ENCODE results near the gene STIL.

The STIL gene

GRCh38 chr1:47241114-47242113, 72.5 kb downstream of the STIL start:
- H3K4me1 ChIP-seq = peaks cover 6% of the 10 kb centered on the region; the same call in 1 of the 2 replicates
- H3K9me3 ChIP-seq = no peaks in the 10 kb centered on the region
- no peaks in the 10 kb centered on the region for H4K20me1 ChIP-seq
- no peak for TF ChIP-seq Cebpa-rat (IDR thresholded peaks at IDR 0.05)
- H3K9ac ChIP-seq = no peak overlapping the region
- H3K4me2 ChIP-seq = no peak overlapping the region
- no peaks in the 10 kb centered on the region for H3K36me3 ChIP-seq
- no peaks in the 10 kb centered on the region for H3K27me3 ChIP-seq
- no peak overlapping the region for H3K27ac ChIP-seq
- no peak overlapping the region for H3K4me3 ChIP-seq

- no peaks in the 10 kb centered on the region for H3K36me3 ChIP-seq
- H3K27ac ChIP-seq = no peak overlapping the region
- H3K9ac ChIP-seq = no peak overlapping the region
These were observed 74.9 kb downstream of the STIL start for GRCh38 chr1:47238935-47239592.

GRCh38 chr1:47235806-47236205, 78.1 kb downstream of the STIL start:
- Histone ChIP-seq H3K27ac (no peak overlapping the region), H3K27me3 (peaks cover 49% of the 10 kb centered on the region), H3K4me2 (peak overlapping the region; percentile 65)

More at GRCh38 chr1:47238935-47239592, 74.9 kb downstream of the STIL start:
- Histone ChIP-seq H3K27me3 (peaks cover 17% of the 10 kb centered on the region), H3K4me3 (no peak overlapping the region), H3K4me1 (peaks cover 17% of the 10 kb centered on the region), H4K20me1 (no peaks in the 10 kb centered on the region), H3K4me2 (no peak overlapping the region; the same call in 1 of the 2 replicates), H3K9me3 (no peaks in the 10 kb centered on the region)
- no peak for TF ChIP-seq Cebpa-rat (IDR thresholded peaks at IDR 0.05)

GRCh38 chr1:47235241-47235681, 78.7 kb downstream of the STIL start:
- H3K4me3 ChIP-seq = no peak overlapping the region
- H3K9me3 ChIP-seq = peaks cover 13% of the 10 kb centered on the region; the same call in 1 of the 2 replicates
- H3K27me3 ChIP-seq = peaks cover 55% of the 10 kb centered on the region
- H3K36me3 ChIP-seq = no peaks in the 10 kb centered on the region
- no peak overlapping the region for H3K27ac ChIP-seq
- peaks cover 8% of the 10 kb centered on the region for H4K20me1 ChIP-seq
- peak overlapping the region; percentile 65 for H3K4me2 ChIP-seq
- H3K9ac ChIP-seq = no peak overlapping the region
- peaks cover 17% of the 10 kb centered on the region for H3K4me1 ChIP-seq
- no peak for TF ChIP-seq Cebpa-rat (IDR thresholded peaks at IDR 0.05)

More at GRCh38 chr1:47235806-47236205, 78.1 kb downstream of the STIL start:
- Histone ChIP-seq H4K20me1 (peaks cover 3% of the 10 kb centered on the region), H3K4me3 (no peak overlapping the region), H3K4me1 (peaks cover 17% of the 10 kb centered on the region), H3K36me3 (no peaks in the 10 kb centered on the region), H3K9me3 (peaks cover 9% of the 10 kb centered on the region; the same call in 1 of the 2 replicates), H3K9ac (no peak overlapping the region)
- TF ChIP-seq Cebpa-rat (IDR thresholded peaks at IDR 0.05) = no peak

GRCh38 chr1:47233186-47233585, 80.8 kb downstream of the STIL start:
- H3K27ac ChIP-seq = no peak overlapping the region
- H3K4me2 ChIP-seq = no peak overlapping the region
- no peaks in the 10 kb centered on the region for H3K36me3 ChIP-seq
- no peak overlapping the region for H3K4me3 ChIP-seq
- H3K9me3 ChIP-seq = peaks cover 13% of the 10 kb centered on the region; the same call in 1 of the 2 replicates
- peaks cover 75% of the 10 kb centered on the region for H3K27me3 ChIP-seq
- H4K20me1 ChIP-seq = peaks cover 29% of the 10 kb centered on the region
- no peak overlapping the region for H3K9ac ChIP-seq
- TF ChIP-seq Cebpa-rat (IDR thresholded peaks at IDR 0.05) = no peak
- H3K4me1 ChIP-seq = peaks cover 11% of the 10 kb centered on the region

GRCh38 chr1:47232187-47232874, 81.6 kb downstream of the STIL start, which contains the start of gene TAL1:
Gene TAL1 (minus strand): TSS chr1:47232225. CDS start chr1:47225888, 6,337 bp downstream.
- no peak within 1 kb of the TSS for H3K27ac ChIP-seq
- peak within 1 kb of the TSS; percentile 29 for H3K4me2 ChIP-seq
- peaks cover 84% of the 10 kb centered on the region for H3K27me3 ChIP-seq
- peaks cover 13% of the 10 kb centered on the region; the same call in 1 of the 2 replicates for H3K9me3 ChIP-seq
- H3K36me3 ChIP-seq = no peaks in the 10 kb centered on the region
- TF ChIP-seq Cebpa-rat (IDR thresholded peaks at IDR 0.05) = no peak
- H3K4me1 ChIP-seq = peaks cover 11% of the 10 kb centered on the region
- H4K20me1 ChIP-seq = peaks cover 36% of the 10 kb centered on the region
- no peak within 1 kb of the TSS for H3K4me3 ChIP-seq
- H3K9ac ChIP-seq = no peak within 1 kb of the TSS

- peak overlapping the region; percentile 29 for H3K4me2 ChIP-seq
- no peak overlapping the region for H3K27ac ChIP-seq
- peaks cover 11% of the 10 kb centered on the region for H3K4me1 ChIP-seq
- peaks cover 13% of the 10 kb centered on the region; the same call in 1 of the 2 replicates for H3K9me3 ChIP-seq
- H3K27me3 ChIP-seq = peaks cover 92% of the 10 kb centered on the region
- H3K4me3 ChIP-seq = no peak overlapping the region
- H3K9ac ChIP-seq = no peak overlapping the region
- H4K20me1 ChIP-seq = peaks cover 39% of the 10 kb centered on the region
- no peaks in the 10 kb centered on the region for H3K36me3 ChIP-seq
- peak; percentile 50; the same call in 1 of the 2 replicates for TF ChIP-seq Cebpa-rat (IDR thresholded peaks at IDR 0.05)
These were observed 82.4 kb downstream of the STIL start for GRCh38 chr1:47231301-47232186.

GRCh38 chr1:47230692-47231300, 83.2 kb downstream of the STIL start:
- Histone ChIP-seq H3K36me3 (no peaks in the 10 kb centered on the region), H3K27ac (no peak overlapping the region), H4K20me1 (peaks cover 44% of the 10 kb centered on the region), H3K9ac (no peak overlapping the region), H3K9me3 (peaks cover 13% of the 10 kb centered on the region; the same call in 1 of the 2 replicates), H3K4me2 (no peak overlapping the region), H3K27me3 (peaks cover 99% of the 10 kb centered on the region), H3K4me1 (peaks cover 9% of the 10 kb centered on the region), H3K4me3 (no peak overlapping the region)
- no peak for TF ChIP-seq Cebpa-rat (IDR thresholded peaks at IDR 0.05)

Data from BLaER1 (cell line).